Limb (tissue), 2 donors: ENCODE data around the gene PRLH.
"Not testable (repeated sequence)": the region's sequence is repeated elsewhere in the genome, so short reads cannot be mapped to it uniquely, and the experiment has no call there.

Experiments
- DNase-seq, 2 donors: peaks; one replicate each; pipeline ENCODE4 v3.0.0-alpha.2; 2016; ENCODE audit errors: extremely low spot score in 2 of 2

Gene PRLH

GRCh38 chr2:237581751-237582746 is 15.7 kb downstream of the PRLH start:
- peak; percentile 70 to 76 for DNase-seq

- DNase-seq = no peak
Measured at GRCh38 chr2:237583385-237584295, 17.3 kb downstream of the PRLH start.

GRCh38 chr2:237585590-237586221 is 19.3 kb downstream of the PRLH start:
- DNase-seq = no peak

- no peak for DNase-seq
Measured at GRCh38 chr2:237588044-237588696, 21.8 kb downstream of the PRLH start.

GRCh38 chr2:237590272-237591140 is 24.1 kb downstream of the PRLH start, which contains the start of gene RAB17:
RAB17 (minus strand) TSS chr2:237590734; CDS start chr2:237586154, 4,580 bp downstream.
- DNase-seq = no peak

GRCh38 chr2:237591141-237591881 is 24.9 kb downstream of the PRLH start:
- no peak for DNase-seq

- no peak for DNase-seq
Measured at GRCh38 chr2:237592425-237592980, 26.1 kb downstream of the PRLH start.

GRCh38 chr2:237593036-237593435 is 26.7 kb downstream of the PRLH start:
- DNase-seq = no peak

- no peak for DNase-seq
Measured at GRCh38 chr2:237593596-237594320, 27.4 kb downstream of the PRLH start.

GRCh38 chr2:237594514-237594871 is 28.1 kb downstream of the PRLH start:
- DNase-seq = no peak

- not testable (repeated sequence) for DNase-seq
Measured at GRCh38 chr2:237595829-237596519, 29.6 kb downstream of the PRLH start.

- DNase-seq = no peak
Measured at GRCh38 chr2:237596520-237597195, 30.3 kb downstream of the PRLH start.

GRCh38 chr2:237597196-237598145 is 31.1 kb downstream of the PRLH start:
- no peak for DNase-seq

GRCh38 chr2:237598468-237599208 is 32.3 kb downstream of the PRLH start:
- DNase-seq = no peak

GRCh38 chr2:237599465-237600110 is 33.2 kb downstream of the PRLH start:
- DNase-seq = no peak
